HEK293T (cell line): ENCODE measurements around the gene MAML2.

ENCODE experiments used
- ARNT ChIP-seq: fragments of 450-650 bp; IDR thresholded peaks from 2 replicates; pipeline ENCODE4 v1.6.1; 2017; ENCODE audit warnings: mild to moderate bottlenecking
- BHLHE40 ChIP-seq: fragments of 450-650 bp; IDR thresholded peaks from 2 replicates; pipeline ENCODE4 v1.6.1; 2016; ENCODE audit warnings: mild to moderate bottlenecking, moderate library complexity, borderline replicate concordance
- FOXA1 ChIP-seq: fragments of 450-650 bp; IDR thresholded peaks from 2 replicates; pipeline ENCODE4 v1.6.1; 2016; ENCODE audit warnings: mild to moderate bottlenecking
- FOXM1 ChIP-seq: fragments of 450-650 bp; IDR thresholded peaks from 2 replicates; pipeline ENCODE4 v1.6.1; 2017; ENCODE audit warnings: mild to moderate bottlenecking, borderline replicate concordance
- SP1 ChIP-seq: fragments of 450-650 bp; IDR thresholded peaks from 2 replicates; pipeline ENCODE4 v1.6.1; 2017

DNA sequence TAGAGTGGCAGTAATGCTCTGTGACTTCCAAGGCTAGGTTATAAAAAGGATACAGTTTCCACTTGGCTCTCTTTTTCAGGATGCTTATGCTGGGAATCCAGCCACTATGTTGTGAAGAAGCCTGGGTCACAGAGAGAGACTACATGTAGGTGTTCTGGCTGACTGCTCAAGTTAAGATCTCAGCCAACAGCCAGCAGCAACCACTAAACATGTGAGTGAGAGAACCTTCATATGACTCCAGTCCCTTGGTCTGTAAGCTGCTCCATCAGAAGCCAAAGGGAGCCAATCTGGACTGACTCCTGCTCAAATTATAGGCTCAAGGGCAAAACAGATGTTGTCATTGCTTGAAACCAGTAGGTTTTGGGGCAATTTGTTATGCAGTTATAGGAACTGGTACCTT, 162.7 kb downstream of the MAML2 start:
- TF ChIP-seq BHLHE40 (no peak), ARNT (no peak), FOXM1 (no peak), SP1 (no peak), FOXA1 (no peak)
